GM10248 (cell line): Measurements from ENCODE around the gene CECR2.

Experiments used
- CTCF ChIA-PET: fragments of 300-600 bp; sonication (Branson Sonifier 250); formaldehyde crosslinking; extraction: SDS; loops from one replicate; lab custom pipeline; 2021; ENCODE audit warnings: antibody characterized with exemption; lab: Yijun Ruan, JAX
- POLR2A ChIA-PET: fragments of 350-650 bp; sonication (Branson Sonifier 250); formaldehyde crosslinking; extraction: SDS; loops from one replicate; lab custom pipeline; 2020; ENCODE audit warnings: antibody characterized with exemption; lab: Yijun Ruan, JAX
- DNase-seq: peaks from one replicate; pipeline ENCODE4 v3.0.0; 2012; ENCODE audit errors: extremely low spot score
- CTCF ChIP-seq: IDR thresholded peaks from 2 replicates; pipeline ENCODE4 v1.5.1; 2012; ENCODE audit warnings: mild to moderate bottlenecking, low read depth; ENCODE audit errors: extremely low read depth, missing control alignments, control extremely low read depth

Gene CECR2

GRCh38 chr22:17537155-17537554, 167.9 kb downstream of the CECR2 start:
- ChIA-PET CTCF (interaction anchor here (1.0 to 2.2 kb wide), 5 partner anchors 9 to 365 kb away, joined by 3 to 7 read pairs (median 6); no protein-coding TSS in a partner anchor), POLR2A (no interaction called here)
- DNase-seq = no peak
- TF ChIP-seq CTCF = no peak

- DNase-seq = no peak
- POLR2A ChIA-PET = no interaction called here
- CTCF ChIA-PET = no interaction called here
- no peak for TF ChIP-seq CTCF
Measured at GRCh38 chr22:17540481-17540880, 171.2 kb downstream of the CECR2 start.

GRCh38 chr22:17541476-17541875, 172.2 kb downstream of the CECR2 start:
- POLR2A ChIA-PET = no interaction called here
- no peak for DNase-seq
- no peak for TF ChIP-seq CTCF
- CTCF ChIA-PET = no interaction called here

GRCh38 chr22:17542452-17542851, 173.2 kb downstream of the CECR2 start:
- no peak for TF ChIP-seq CTCF
- ChIA-PET CTCF (interaction anchor here (1.0 to 1.4 kb wide), 2 partner anchors 16 to 41 kb away, joined by 3 to 4 read pairs; no protein-coding TSS in a partner anchor), POLR2A (no interaction called here)
- no peak for DNase-seq

- TF ChIP-seq CTCF = no peak
- POLR2A ChIA-PET = no interaction called here
- CTCF ChIA-PET = interaction anchor here (1.3 to 1.4 kb wide), 2 partner anchors 10 kb away, joined by 5 to 7 read pairs; no protein-coding TSS in a partner anchor
- DNase-seq = no peak
Measured at GRCh38 chr22:17548010-17548755, 178.9 kb downstream of the CECR2 start.

GRCh38 chr22:17548756-17549035, 179.4 kb downstream of the CECR2 start:
- no peak for TF ChIP-seq CTCF
- CTCF ChIA-PET = interaction anchor here (1.4 kb wide), 1 partner anchor 10 kb away, joined by 5 read pairs; no protein-coding TSS in a partner anchor
- no peak for DNase-seq
- POLR2A ChIA-PET = no interaction called here
